HepG2 (cell line): ENCODE data around the gene MAFB. TPM values are rescaled to one million over a fixed set of nuclear protein-coding genes. Genes with fewer than 3 reads are reported as not detected.

Experiments
- ATAC-seq: fragments of 200-7000 bp; cut with Tn5 transposase; 3 replicates; pipeline ENCODE4 v1.9.1; 2020; ENCODE audit warnings: mild to moderate bottlenecking, moderate library complexity
- BruUV-seq: library from RNA; stranded (reverse); fragments of 400-500 nt; replicated peaks from 2 replicates; lab custom pipeline; 2021; lab: Mats Ljungman, UMichigan
- CTCF ChIA-PET: fragments of 300-600 bp; formaldehyde crosslinking; extraction: SDS; loops from one replicate; lab custom pipeline; 2021; ENCODE audit warnings: low total read pairs, inconsistent platforms, low intra/inter-chr PET ratio; lab: Yijun Ruan, JAX
- POLR2A ChIA-PET: fragments of 350-600 bp; sonication (Branson Sonifier 250); formaldehyde crosslinking; loops from one replicate; lab custom pipeline; 2020; ENCODE audit warnings: antibody characterized with exemption, inconsistent platforms; lab: Yijun Ruan, JAX
- DNase-seq: peaks from one replicate; pipeline ENCODE4 v3.0.0-alpha.2; 2015; ENCODE audit warnings: low spot score
- FAIRE-seq: peaks from 3 replicates; lab custom pipeline; 2011; peaks lifted over from hg19 to GRCh38; lab: Jason Lieb, UNC
- H2AFZ ChIP-seq: one replicate; pipeline ENCODE4 v1.6.1; 2011; ENCODE audit warnings: low read length, inconsistent platforms
- H3K27ac ChIP-seq: fragments of 300-600 bp; 3 replicates; pipeline ENCODE4 v1.8.0; 2011; ENCODE audit warnings: mixed run types, mild to moderate bottlenecking, mixed read lengths, low read length, inconsistent platforms; ENCODE audit not compliant: insufficient read depth; ENCODE audit errors: extremely low read length
- H3K27me3 ChIP-seq, 2 experiments: fragments of 200-600 bp in 1 of 2; 2 replicates in 1 of 2; 3 replicates in 1 of 2; pipeline versions ENCODE4 v1.6.0 to v1.8.0; 2011; ENCODE audit warnings: low read length in 2 of 2, mild to moderate bottlenecking in 2 of 2, moderate library complexity in 2 of 2, inconsistent platforms in 1 of 2; ENCODE audit not compliant: insufficient read depth in 2 of 2, control insufficient read depth in 1 of 2
- H3K36me3 ChIP-seq, 2 experiments: fragments of 200-600 bp in 1 of 2; replicated peaks in 1 of 2; 2 replicates in 1 of 2; 3 replicates in 1 of 2; pipeline versions ENCODE4 v1.5.1 to v1.8.0; 2011; ENCODE audit warnings: low read length in 2 of 2, inconsistent platforms in 1 of 2; ENCODE audit not compliant: insufficient read depth in 2 of 2, control insufficient read depth in 1 of 2
- H3K4me1 ChIP-seq: 2 replicates; pipeline ENCODE4 v1.5.1; 2012; ENCODE audit warnings: low read length, inconsistent platforms; ENCODE audit not compliant: insufficient read depth
- H3K4me2 ChIP-seq: 2 replicates; pipeline ENCODE4 v1.6.0; 2011; ENCODE audit warnings: low read depth, low read length, inconsistent platforms
- H3K4me3 ChIP-seq, 3 experiments: fragments of 200-600 bp in 1 of 3; sonication (generic), shearing (Covaris generic) in 1 of 3; replicated peaks in 1 of 3; 2 replicates each; pipeline ENCODE4 v1.5.1; 2011 to 2016; ENCODE audit warnings: low read length in 3 of 3, inconsistent platforms in 2 of 3, low read depth in 2 of 3, mild to moderate bottlenecking in 2 of 3, control low read depth in 1 of 3, mixed read lengths in 1 of 3; ENCODE audit not compliant: insufficient read depth in 1 of 3
- H3K79me2 ChIP-seq: one replicate; pipeline ENCODE4 v1.6.1; 2011; ENCODE audit warnings: low read length, inconsistent platforms; ENCODE audit not compliant: insufficient read depth
- H3K9ac ChIP-seq: 2 replicates; pipeline ENCODE4 v1.6.0; 2011; ENCODE audit warnings: mild to moderate bottlenecking, low read depth, low read length, inconsistent platforms; ENCODE audit not compliant: insufficient read depth
- H3K9me3 ChIP-seq: 2 replicates; pipeline ENCODE4 v1.5.1; 2012; ENCODE audit warnings: mild to moderate bottlenecking, low read length
- H4K20me1 ChIP-seq: 2 replicates; pipeline ENCODE4 v1.6.0; 2011; ENCODE audit warnings: inconsistent platforms, mild to moderate bottlenecking, low read length, moderate library complexity; ENCODE audit not compliant: insufficient read depth
- ATF7 ChIP-seq, 2 experiments: fragments of 450-650 bp in 1 of 2; sonication (generic) in 1 of 2; formaldehyde crosslinking in 1 of 2; IDR thresholded peaks; 2 replicates each; pipeline versions ENCODE4 v1.4.0 to v1.6.1; 2016 to 2020; ENCODE audit warnings: antibody characterized with exemption in 1 of 2, mild to moderate bottlenecking in 1 of 2, missing genetic modification reagents in 1 of 2
- FOXA1 ChIP-seq, 2 experiments: fragments of 450-650 bp in 1 of 2; sonication (generic) in 1 of 2; formaldehyde crosslinking in 1 of 2; IDR thresholded peaks; 2 replicates each; pipeline versions ENCODE4 v1.4.0 to v1.6.1; 2016 to 2020; ENCODE audit warnings: missing genetic modification reagents in 1 of 2
- NBN ChIP-seq: fragments of 450-650 bp; conservative IDR thresholded peaks from 2 replicates; pipeline ENCODE4 v1.6.1; 2017
- NCOR1 ChIP-seq: fragments of 200-600 bp; sonication (generic); IDR thresholded peaks from 2 replicates; pipeline ENCODE4 v1.7.0; 2017; ENCODE audit warnings: antibody characterized with exemption, low read length, borderline replicate concordance
- SOX6 ChIP-seq, 2 experiments: fragments of 450-650 bp in 1 of 2; sonication (generic) in 1 of 2; formaldehyde crosslinking in 1 of 2; IDR thresholded peaks; 2 replicates each; pipeline versions ENCODE4 v1.4.0 to v1.6.1; 2017 to 2020; ENCODE audit warnings: antibody characterized with exemption in 1 of 2, mild to moderate bottlenecking in 1 of 2, missing genetic modification reagents in 1 of 2
- TEAD2 ChIP-seq: sonication (generic); formaldehyde crosslinking; IDR thresholded peaks from 2 replicates; pipeline ENCODE4 v1.9.0; 2021; ENCODE audit warnings: missing genetic modification reagents
- ZNF282 ChIP-seq: fragments of 450-650 bp; IDR thresholded peaks from 2 replicates; pipeline ENCODE4 v1.6.1; 2018; ENCODE audit not compliant: partially characterized antibody
- ZNF296 ChIP-seq: sonication (generic); formaldehyde crosslinking; conservative IDR thresholded peaks from 2 replicates; pipeline ENCODE4 v1.5.0; 2020; ENCODE audit warnings: mild to moderate bottlenecking, missing genetic modification reagents
- ZNF3 ChIP-seq: IDR thresholded peaks from 2 replicates; pipeline ENCODE4 v1.7.0; 2017; ENCODE audit warnings: inconsistent platforms
- ZNF569 ChIP-seq: sonication (generic); formaldehyde crosslinking; IDR thresholded peaks from 2 replicates; pipeline ENCODE4 v1.5.0; 2020; ENCODE audit warnings: mild to moderate bottlenecking, missing genetic modification reagents, moderate library complexity, borderline replicate concordance
- WGBS: methylation state at CpG from one replicate; pipeline ENCODE4 v1.1.6; 2017; ENCODE audit warnings: low lambda C conversion rate; 5-methylcytosine and 5-hydroxymethylcytosine counted together
- in situ Hi-C: cut with HindIII; loops from 2 replicates; pipeline ENCODE4 v1.10.0; 2017; ENCODE audit warnings: low pct_unique_long_range_greater_than_20kb; ENCODE audit not compliant: extremely low pct_ligation_motif_present
- intact Hi-C: fragments of 100-400 bp; cut with micrococcal nuclease; formaldehyde crosslinking; loops from one replicate; pipeline ENCODE4 v1.10.0; 2022; ENCODE audit not compliant: unreplicated experiment
- polyA plus RNA-seq, 8 experiments: library from polyadenylated mRNA; depleted of rRNA in 3 of 8; stranded (reverse) in 7 of 8; unstranded in 1 of 8; fragments of >200 nt; fragmentation: Illumina TruSeq in 4 of 8; extraction: Trizol in 4 of 8; gene quantifications; 2 replicates each; pipeline versions ENCODE4 v1.2.1 to v1.2.3, GENCODE V29; 2011 to 2016; ENCODE audit warnings: low read depth in 4 of 8, missing spikeins in 1 of 8, mixed read lengths in 1 of 8; ENCODE audit not compliant: insufficient read depth in 1 of 8
- total RNA-seq, 5 experiments: library from RNA; depleted of rRNA; stranded (reverse); fragments of >200 nt; fragmentation: Illumina TruSeq; extraction: Trizol; gene quantifications; 2 replicates each; pipeline ENCODE4 v1.2.3, GENCODE V29; 2016; ENCODE audit warnings: low read depth in 1 of 5
- TF ChIP-seq, protein P1 (sequence below): fragments of 450-650 bp; IDR thresholded peaks from 2 replicates; pipeline ENCODE4 v1.6.1; 2017
- TF ChIP-seq, protein P2 (sequence below), 2 experiments: fragments of 450-650 bp in 1 of 2; sonication (generic) in 1 of 2; formaldehyde crosslinking in 1 of 2; IDR thresholded peaks; 2 replicates each; pipeline versions ENCODE4 v1.6.1 to v1.8.0; 2016 to 2022; ENCODE audit warnings: antibody characterized with exemption in 1 of 2, mild to moderate bottlenecking in 1 of 2, missing genetic modification reagents in 1 of 2
- TF ChIP-seq, protein P3 (sequence below): sonication (generic); formaldehyde crosslinking; IDR thresholded peaks from 2 replicates; pipeline ENCODE4 v1.5.0; 2020; ENCODE audit warnings: missing genetic modification reagents

Gene MAFB
- total and polyA plus RNA-seq, 2 of the 13 experiments (the other 11 are each of a cell fraction or from before 2014, with no cell fraction given) = 0.08 to 0.11 TPM

DNA sequence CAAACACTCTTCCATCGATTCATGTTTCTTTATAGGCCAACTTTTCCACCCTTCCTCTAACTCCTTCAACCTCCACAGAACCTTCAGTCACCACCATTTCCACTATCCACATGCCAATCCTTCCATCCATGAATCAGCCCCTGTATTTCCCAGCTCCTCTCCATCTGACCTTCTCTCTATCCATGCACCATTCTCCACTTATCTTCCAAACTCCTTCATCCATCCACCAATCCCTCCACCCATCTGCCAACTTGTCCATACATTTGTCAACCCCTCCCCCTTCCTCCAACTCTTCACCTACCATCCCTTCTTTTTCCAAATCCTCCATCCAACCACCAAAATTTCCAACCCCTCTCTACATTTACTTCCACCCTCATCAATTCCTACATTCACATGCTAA, 49.9 kb downstream of the MAFB start:
- no peak overlapping the region for H3K4me3 ChIP-seq
- ChIA-PET CTCF (no interaction called here), POLR2A (no interaction called here)
- H4K20me1 ChIP-seq = no peaks in the 10 kb centered on the region
- no peak overlapping the region for H3K9ac ChIP-seq
- TF ChIP-seq FOXA1 (IDR thresholded peaks at IDR 0.05) (0 out of 2 replicates have a peak, but pooled peaks have one; percentile 8), FOXA1 (CRISPR knock-in tag; IDR thresholded peaks at IDR 0.05) (no peak), ZNF282 (peak; percentile 50), NBN (peak; percentile 89), ZNF3 (CRISPR knock-in tag) (no peak), NCOR1 (no peak), TEAD2 (no peak), ZNF296 (CRISPR knock-in tag) (no peak), ZNF569 (CRISPR knock-in tag) (no peak), SOX6 (IDR thresholded peaks at IDR 0.05) (peak; percentile 57; the same call in 1 of the 2 replicates), SOX6 (CRISPR knock-in tag; IDR thresholded peaks at IDR 0.05) (no peak), ATF7 (IDR thresholded peaks at IDR 0.05) (0 out of 2 replicates have a peak, but pooled peaks have one; percentile 9), ATF7 (CRISPR knock-in tag; IDR thresholded peaks at IDR 0.05) (no peak)
- TF ChIP-seq, protein P1, sequence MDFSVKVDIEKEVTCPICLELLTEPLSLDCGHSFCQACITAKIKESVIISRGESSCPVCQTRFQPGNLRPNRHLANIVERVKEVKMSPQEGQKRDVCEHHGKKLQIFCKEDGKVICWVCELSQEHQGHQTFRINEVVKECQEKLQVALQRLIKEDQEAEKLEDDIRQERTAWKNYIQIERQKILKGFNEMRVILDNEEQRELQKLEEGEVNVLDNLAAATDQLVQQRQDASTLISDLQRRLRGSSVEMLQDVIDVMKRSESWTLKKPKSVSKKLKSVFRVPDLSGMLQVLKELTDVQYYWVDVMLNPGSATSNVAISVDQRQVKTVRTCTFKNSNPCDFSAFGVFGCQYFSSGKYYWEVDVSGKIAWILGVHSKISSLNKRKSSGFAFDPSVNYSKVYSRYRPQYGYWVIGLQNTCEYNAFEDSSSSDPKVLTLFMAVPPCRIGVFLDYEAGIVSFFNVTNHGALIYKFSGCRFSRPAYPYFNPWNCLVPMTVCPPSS = 0 out of 2 replicates have a peak, but pooled peaks have one; percentile 44
- TF ChIP-seq, protein P2, sequence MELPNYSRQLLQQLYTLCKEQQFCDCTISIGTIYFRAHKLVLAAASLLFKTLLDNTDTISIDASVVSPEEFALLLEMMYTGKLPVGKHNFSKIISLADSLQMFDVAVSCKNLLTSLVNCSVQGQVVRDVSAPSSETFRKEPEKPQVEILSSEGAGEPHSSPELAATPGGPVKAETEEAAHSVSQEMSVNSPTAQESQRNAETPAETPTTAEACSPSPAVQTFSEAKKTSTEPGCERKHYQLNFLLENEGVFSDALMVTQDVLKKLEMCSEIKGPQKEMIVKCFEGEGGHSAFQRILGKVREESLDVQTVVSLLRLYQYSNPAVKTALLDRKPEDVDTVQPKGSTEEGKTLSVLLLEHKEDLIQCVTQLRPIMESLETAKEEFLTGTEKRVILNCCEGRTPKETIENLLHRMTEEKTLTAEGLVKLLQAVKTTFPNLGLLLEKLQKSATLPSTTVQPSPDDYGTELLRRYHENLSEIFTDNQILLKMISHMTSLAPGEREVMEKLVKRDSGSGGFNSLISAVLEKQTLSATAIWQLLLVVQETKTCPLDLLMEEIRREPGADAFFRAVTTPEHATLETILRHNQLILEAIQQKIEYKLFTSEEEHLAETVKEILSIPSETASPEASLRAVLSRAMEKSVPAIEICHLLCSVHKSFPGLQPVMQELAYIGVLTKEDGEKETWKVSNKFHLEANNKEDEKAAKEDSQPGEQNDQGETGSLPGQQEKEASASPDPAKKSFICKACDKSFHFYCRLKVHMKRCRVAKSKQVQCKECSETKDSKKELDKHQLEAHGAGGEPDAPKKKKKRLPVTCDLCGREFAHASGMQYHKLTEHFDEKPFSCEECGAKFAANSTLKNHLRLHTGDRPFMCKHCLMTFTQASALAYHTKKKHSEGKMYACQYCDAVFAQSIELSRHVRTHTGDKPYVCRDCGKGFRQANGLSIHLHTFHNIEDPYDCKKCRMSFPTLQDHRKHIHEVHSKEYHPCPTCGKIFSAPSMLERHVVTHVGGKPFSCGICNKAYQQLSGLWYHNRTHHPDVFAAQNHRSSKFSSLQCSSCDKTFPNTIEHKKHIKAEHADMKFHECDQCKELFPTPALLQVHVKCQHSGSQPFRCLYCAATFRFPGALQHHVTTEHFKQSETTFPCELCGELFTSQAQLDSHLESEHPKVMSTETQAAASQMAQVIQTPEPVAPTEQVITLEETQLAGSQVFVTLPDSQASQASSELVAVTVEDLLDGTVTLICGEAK (IDR thresholded peaks at IDR 0.05) = 0 out of 2 replicates have a peak, but pooled peaks have one; percentile 15
- TF ChIP-seq, protein P2 (CRISPR knock-in tag; IDR thresholded peaks at IDR 0.05) = no peak
- TF ChIP-seq, protein P3, sequence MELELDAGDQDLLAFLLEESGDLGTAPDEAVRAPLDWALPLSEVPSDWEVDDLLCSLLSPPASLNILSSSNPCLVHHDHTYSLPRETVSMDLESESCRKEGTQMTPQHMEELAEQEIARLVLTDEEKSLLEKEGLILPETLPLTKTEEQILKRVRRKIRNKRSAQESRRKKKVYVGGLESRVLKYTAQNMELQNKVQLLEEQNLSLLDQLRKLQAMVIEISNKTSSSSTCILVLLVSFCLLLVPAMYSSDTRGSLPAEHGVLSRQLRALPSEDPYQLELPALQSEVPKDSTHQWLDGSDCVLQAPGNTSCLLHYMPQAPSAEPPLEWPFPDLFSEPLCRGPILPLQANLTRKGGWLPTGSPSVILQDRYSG (CRISPR knock-in tag) = no peak
- DNase-seq = no peak
- BruUV-seq = no TSS peak
- intact Hi-C loops = no loop called here
- H3K27ac ChIP-seq = no peak overlapping the region
- H3K4me2 ChIP-seq = no peak overlapping the region
- no peaks in the 10 kb centered on the region for H3K27me3 ChIP-seq
- H3K79me2 ChIP-seq = no peaks in the 10 kb centered on the region
- 0% methylated on average over 1 of the region's 1 CpG for WGBS
- no peak for ATAC-seq
- H2AFZ ChIP-seq = no peak overlapping the region
- no peaks in the 10 kb centered on the region for H3K9me3 ChIP-seq
- H3K4me1 ChIP-seq = no peaks in the 10 kb centered on the region
- no peak for FAIRE-seq
- H3K36me3 ChIP-seq = no peaks in the 10 kb centered on the region
- in situ Hi-C loops = no loop called here
